Activated CD8-positive, alpha-beta T cell treated with anti-CD3 and anti-CD28 coated beads for 36 hours (primary cell): ENCODE data around the gene CAPN10. TPM values are rescaled to one million over a fixed set of nuclear protein-coding genes. Genes with fewer than 3 reads are reported as not detected.

Experiments
- ATAC-seq: fragments of 200-7000 bp; cut with Tn5 transposase; one replicate; pipeline ENCODE4 v1.10.0; 2021; ENCODE audit warnings: mild to moderate bottlenecking, moderate library complexity
- CTCF ChIA-PET: fragments of 350-600 bp; sonication (Branson Sonifier 250); formaldehyde crosslinking; loops from one replicate; lab custom pipeline; 2021; ENCODE audit warnings: antibody characterized with exemption; lab: Charles Lee
- POLR2A ChIA-PET: fragments of 350-600 bp; sonication (Branson Sonifier 250); formaldehyde crosslinking; loops from one replicate; lab custom pipeline; 2021; ENCODE audit warnings: antibody characterized with exemption; lab: Charles Lee
- DNase-seq: peaks from one replicate; pipeline ENCODE4 v3.0.0-alpha.2; 2020
- H3K27ac Mint-ChIP-seq: one replicate; pipeline ENCODE4 v1.8.0; 2021; ENCODE audit warnings: mild to moderate bottlenecking, mixed read lengths
- H3K27me3 Mint-ChIP-seq: one replicate; pipeline ENCODE4 v1.8.0; 2021; ENCODE audit warnings: mixed read lengths
- H3K36me3 Mint-ChIP-seq: one replicate; pipeline ENCODE4 v1.8.0; 2021; ENCODE audit warnings: low read depth, mixed read lengths
- H3K4me1 Mint-ChIP-seq: one replicate; pipeline ENCODE4 v1.8.0; 2021; ENCODE audit warnings: low read depth, mixed read lengths
- H3K4me3 Mint-ChIP-seq: one replicate; pipeline ENCODE4 v1.8.0; 2021; ENCODE audit warnings: mild to moderate bottlenecking, moderate library complexity, mixed read lengths
- H3K9me3 Mint-ChIP-seq: one replicate; pipeline ENCODE4 v1.8.0; 2021; ENCODE audit warnings: mixed read lengths
- intact Hi-C: fragments of 100-400 bp; cut with micrococcal nuclease; formaldehyde crosslinking; loops from one replicate; pipeline ENCODE4 v1.10.0; 2022
- total RNA-seq, 2 experiments: library from RNA; stranded (reverse); gene quantifications; one replicate each; pipeline ENCODE4 v1.2.3, GENCODE V29; 2021
- TF ChIP-seq, protein P1 (sequence below): fragments of 200-600 bp; IDR thresholded peaks from one replicate; pipeline ENCODE4 v1.8.0; 2022; ENCODE audit warnings: antibody characterized with exemption, mild to moderate bottlenecking

Gene CAPN10
- total RNA-seq, 2 experiments from 2014 or later: 26.8 to 29.1 TPM

DNA sequence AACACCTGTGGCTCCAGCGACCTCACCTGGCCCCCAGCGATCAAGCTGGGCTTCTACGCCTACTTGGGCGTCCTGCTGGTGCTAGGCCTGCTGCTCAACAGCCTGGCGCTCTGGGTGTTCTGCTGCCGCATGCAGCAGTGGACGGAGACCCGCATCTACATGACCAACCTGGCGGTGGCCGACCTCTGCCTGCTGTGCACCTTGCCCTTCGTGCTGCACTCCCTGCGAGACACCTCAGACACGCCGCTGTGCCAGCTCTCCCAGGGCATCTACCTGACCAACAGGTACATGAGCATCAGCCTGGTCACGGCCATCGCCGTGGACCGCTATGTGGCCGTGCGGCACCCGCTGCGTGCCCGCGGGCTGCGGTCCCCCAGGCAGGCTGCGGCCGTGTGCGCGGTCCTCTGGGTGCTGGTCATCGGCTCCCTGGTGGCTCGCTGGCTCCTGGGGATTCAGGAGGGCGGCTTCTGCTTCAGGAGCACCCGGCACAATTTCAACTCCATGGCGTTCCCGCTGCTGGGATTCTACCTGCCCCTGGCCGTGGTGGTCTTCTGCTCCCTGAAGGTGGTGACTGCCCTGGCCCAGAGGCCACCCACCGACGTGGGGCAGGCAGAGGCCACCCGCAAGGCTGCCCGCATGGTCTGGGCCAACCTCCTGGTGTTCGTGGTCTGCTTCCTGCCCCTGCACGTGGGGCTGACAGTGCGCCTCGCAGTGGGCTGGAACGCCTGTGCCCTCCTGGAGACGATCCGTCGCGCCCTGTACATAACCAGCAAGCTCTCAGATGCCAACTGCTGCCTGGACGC lies 43.6 kb downstream of the CAPN10 start:
- TF ChIP-seq, protein P1, sequence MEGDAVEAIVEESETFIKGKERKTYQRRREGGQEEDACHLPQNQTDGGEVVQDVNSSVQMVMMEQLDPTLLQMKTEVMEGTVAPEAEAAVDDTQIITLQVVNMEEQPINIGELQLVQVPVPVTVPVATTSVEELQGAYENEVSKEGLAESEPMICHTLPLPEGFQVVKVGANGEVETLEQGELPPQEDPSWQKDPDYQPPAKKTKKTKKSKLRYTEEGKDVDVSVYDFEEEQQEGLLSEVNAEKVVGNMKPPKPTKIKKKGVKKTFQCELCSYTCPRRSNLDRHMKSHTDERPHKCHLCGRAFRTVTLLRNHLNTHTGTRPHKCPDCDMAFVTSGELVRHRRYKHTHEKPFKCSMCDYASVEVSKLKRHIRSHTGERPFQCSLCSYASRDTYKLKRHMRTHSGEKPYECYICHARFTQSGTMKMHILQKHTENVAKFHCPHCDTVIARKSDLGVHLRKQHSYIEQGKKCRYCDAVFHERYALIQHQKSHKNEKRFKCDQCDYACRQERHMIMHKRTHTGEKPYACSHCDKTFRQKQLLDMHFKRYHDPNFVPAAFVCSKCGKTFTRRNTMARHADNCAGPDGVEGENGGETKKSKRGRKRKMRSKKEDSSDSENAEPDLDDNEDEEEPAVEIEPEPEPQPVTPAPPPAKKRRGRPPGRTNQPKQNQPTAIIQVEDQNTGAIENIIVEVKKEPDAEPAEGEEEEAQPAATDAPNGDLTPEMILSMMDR: no peak
- Mint-ChIP-seq H3K9me3 (peaks cover 18% of the 10 kb centered on the region), H3K4me1 (peaks cover 17% of the 10 kb centered on the region), H3K4me3 (no peak overlapping the region), H3K36me3 (peaks cover 16% of the 10 kb centered on the region), H3K27ac (no peak overlapping the region), H3K27me3 (no peaks in the 10 kb centered on the region)
- ChIA-PET CTCF (interaction anchor here (1.4 kb wide), 1 partner anchor 41 kb away, joined by 3 read pairs; no protein-coding TSS in a partner anchor), POLR2A (interaction anchor here (0.9 to 1.1 kb wide), 3 partner anchors 8 to 27 kb away, joined by 3 read pairs; no protein-coding TSS in a partner anchor)
- ATAC-seq (no peak), DNase-seq (no peak)
- intact Hi-C loops: no loop called here

DNA sequence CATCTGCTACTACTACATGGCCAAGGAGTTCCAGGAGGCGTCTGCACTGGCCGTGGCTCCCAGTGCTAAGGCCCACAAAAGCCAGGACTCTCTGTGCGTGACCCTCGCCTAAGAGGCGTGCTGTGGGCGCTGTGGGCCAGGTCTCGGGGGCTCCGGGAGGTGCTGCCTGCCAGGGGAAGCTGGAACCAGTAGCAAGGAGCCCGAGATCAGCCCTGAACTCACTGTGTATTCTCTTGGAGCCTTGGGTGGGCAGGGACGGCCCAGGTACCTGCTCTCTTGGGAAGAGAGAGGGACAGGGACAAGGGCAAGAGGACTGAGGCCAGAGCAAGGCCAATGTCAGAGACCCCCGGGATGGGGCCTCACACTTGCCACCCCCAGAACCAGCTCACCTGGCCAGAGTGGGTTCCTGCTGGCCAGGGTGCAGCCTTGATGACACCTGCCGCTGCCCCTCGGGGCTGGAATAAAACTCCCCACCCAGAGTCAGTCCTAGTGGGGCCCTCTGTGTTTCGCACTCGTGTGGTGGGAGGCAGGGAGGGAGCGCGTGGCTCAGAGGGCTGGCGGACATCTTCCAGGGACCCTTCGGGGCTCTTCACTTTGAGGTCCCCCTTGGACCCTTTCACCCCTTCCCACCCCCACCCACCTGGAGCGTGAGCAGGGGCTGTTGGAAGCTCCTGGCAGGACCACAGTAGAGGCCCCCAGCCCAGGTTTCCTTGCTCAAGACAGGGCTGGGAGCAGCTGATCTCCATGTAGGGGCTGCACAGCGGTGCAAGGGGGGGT lies 44.4 kb downstream of the CAPN10 start:
- intact Hi-C loops: no loop called here
- ChIA-PET POLR2A (interaction anchor here (1.1 kb wide), 1 partner anchor 27 kb away, joined by 3 read pairs; no protein-coding TSS in a partner anchor), CTCF (interaction anchor here (1.4 kb wide), 1 partner anchor 42 kb away, joined by 3 read pairs; no protein-coding TSS in a partner anchor)
- ATAC-seq (no peak), DNase-seq (no peak)
- Mint-ChIP-seq H3K4me3 (no peak overlapping the region), H3K27me3 (no peaks in the 10 kb centered on the region), H3K9me3 (peaks cover 18% of the 10 kb centered on the region), H3K36me3 (peaks cover 16% of the 10 kb centered on the region), H3K27ac (no peak overlapping the region), H3K4me1 (peaks cover 12% of the 10 kb centered on the region)
- TF ChIP-seq, protein P1: no peak

DNA sequence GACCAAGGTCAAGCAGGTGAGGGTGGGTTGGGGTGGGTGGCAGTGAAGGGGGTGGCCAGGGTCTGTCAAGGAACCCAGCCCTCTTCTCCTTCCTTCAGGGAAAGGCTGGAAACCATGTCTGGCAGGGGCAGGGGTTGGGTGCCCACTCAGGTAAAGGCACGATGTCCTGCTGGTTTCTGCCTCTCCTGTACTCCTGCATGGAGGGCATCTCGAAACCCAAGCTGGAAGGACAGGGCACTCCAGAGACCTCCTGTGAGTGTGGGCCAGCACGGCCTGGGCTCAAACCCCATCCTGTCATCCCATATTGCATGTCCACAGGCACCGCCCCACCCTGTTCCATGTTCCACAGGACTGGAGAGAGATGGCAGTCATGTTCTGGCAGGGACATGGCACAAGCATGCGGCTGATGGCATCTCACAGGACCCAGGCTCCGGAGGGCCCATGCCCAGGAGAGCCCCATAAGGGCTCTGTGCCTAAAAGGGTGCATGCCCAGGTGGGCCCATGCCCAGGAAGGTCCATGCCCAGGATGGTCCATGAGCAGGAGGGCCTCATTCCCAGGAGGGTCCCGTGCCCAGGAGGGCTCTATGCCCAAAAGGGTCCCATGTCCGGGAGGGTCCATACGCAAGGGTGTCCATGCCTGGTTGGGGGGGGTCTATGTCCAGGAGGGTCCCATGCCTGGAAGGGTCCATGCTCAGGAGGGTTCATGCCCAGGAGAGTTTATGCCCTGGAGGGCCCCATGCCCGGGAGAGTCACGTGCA lies 45.2 kb downstream of the CAPN10 start:
- Mint-ChIP-seq H3K4me1 (peaks cover 7% of the 10 kb centered on the region), H3K27me3 (no peaks in the 10 kb centered on the region), H3K27ac (no peak overlapping the region), H3K4me3 (no peak overlapping the region), H3K9me3 (peaks cover 18% of the 10 kb centered on the region), H3K36me3 (peaks cover 16% of the 10 kb centered on the region)
- ATAC-seq (no peak), DNase-seq (no peak)
- TF ChIP-seq, protein P1: no peak
- intact Hi-C loops: no loop called here
- CTCF ChIA-PET: no interaction called here
- POLR2A ChIA-PET: no interaction called here

DNA sequence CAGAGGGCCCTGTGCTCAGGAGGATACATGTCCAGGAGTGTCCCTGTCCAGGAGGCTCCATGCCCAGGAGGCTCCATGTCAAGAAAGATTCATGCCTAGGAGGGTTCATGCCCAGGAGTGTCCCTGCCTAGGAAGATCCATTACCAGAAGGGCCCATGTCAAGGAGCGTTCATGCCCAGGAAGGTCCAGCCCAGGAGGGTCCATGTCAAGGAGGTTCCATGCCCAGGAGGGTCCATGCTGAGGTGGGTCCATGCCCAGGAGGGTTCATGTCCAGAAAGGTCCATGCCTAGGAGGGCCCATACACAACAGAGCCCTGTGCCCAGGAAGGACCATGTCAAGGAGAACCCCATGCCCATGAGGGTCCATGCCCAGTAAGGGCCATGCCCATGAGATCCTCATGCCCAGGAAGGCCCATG lies 45.8 kb downstream of the CAPN10 start:
- no peak overlapping the region for H3K27ac Mint-ChIP-seq
- H3K36me3 Mint-ChIP-seq: peaks cover 16% of the 10 kb centered on the region
- ChIA-PET POLR2A (no interaction called here), CTCF (no interaction called here)
- peaks cover 18% of the 10 kb centered on the region for H3K9me3 Mint-ChIP-seq
- intact Hi-C loops: no loop called here
- TF ChIP-seq, protein P1: no peak
- H3K4me3 Mint-ChIP-seq: no peak overlapping the region
- H3K4me1 Mint-ChIP-seq: peaks cover 1% of the 10 kb centered on the region
- DNase-seq: no peak
- ATAC-seq: no peak
- no peaks in the 10 kb centered on the region for H3K27me3 Mint-ChIP-seq
